Subcutaneous adipose tissue (tissue), 4 donors: Measurements from ENCODE around the gene CCNC. TPM values are rescaled to one million over a fixed set of nuclear protein-coding genes. Genes with fewer than 3 reads are reported as not detected.

Experiments used
- CTCF ChIP-seq: fragments of 450-650 bp; IDR thresholded peaks from one replicate; pipeline ENCODE4 v1.5.1; 2016; ENCODE audit warnings: low read depth, mild to moderate bottlenecking, control low read depth, antibody characterized with exemption, moderate library complexity
- total RNA-seq, 4 donors: library from RNA; depleted of rRNA; stranded (reverse); fragments of >200 nt; gene quantifications; one replicate each; pipeline ENCODE4 v1.1.0, GENCODE V29; 2016

The CCNC gene, protein sequence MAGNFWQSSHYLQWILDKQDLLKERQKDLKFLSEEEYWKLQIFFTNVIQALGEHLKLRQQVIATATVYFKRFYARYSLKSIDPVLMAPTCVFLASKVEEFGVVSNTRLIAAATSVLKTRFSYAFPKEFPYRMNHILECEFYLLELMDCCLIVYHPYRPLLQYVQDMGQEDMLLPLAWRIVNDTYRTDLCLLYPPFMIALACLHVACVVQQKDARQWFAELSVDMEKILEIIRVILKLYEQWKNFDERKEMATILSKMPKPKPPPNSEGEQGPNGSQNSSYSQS
- total RNA-seq: 10 to 100 TPM; 48.2 to 77.3 (median 53.9) TPM

DNA sequence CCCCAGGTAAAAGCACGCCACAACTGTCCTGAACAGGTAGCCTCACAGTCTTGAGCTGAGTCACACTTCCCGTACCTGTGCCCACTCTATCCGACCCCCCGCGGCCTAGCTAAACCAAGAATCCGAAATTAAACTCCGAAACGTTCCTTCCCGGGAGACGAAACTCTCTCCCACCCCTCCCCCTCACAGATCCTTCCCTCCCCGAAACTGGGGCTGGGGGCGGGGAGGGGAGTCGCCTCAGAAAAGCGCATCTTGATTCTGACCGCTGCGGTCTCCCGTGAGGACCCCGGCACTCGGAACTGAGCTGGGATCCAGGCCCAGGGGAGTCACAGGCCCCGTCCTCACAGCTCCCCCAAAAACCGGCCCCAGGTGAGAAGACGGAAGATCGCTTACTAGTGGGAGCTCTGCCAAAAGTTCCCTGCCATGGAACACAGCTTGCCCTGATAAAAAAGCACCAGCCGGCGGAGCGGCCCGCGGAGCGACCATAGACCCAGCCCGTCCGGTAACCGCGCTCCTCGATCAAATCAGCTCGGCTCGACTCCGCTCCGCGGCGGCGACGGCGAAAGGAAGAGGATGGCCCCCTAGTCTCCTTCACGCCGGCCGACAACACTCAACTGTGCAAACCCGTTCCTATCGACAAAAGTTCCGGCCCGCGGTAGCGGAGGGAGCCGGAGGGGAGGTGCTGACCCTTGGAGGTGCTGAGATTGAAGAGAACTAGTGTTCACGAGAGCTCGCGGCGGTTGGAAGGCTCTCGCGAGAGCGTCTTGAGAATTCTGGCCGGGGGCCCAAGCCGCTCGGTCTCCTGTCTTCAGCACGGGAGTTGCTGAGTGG, at the start of gene CCNC:
TSS of gene CCNC (minus strand) at position 558 of the 831 bp plus-strand sequence. CDS start at position 425, 133 bp downstream.
- no peak for TF ChIP-seq CTCF

- no peak for TF ChIP-seq CTCF
Measured at GRCh38 chr6:99617131-99617530, 48.7 kb upstream of the CCNC start.

- no peak for TF ChIP-seq CTCF
Measured at GRCh38 chr6:99614430-99615186, 46.1 kb upstream of the CCNC start.

DNA sequence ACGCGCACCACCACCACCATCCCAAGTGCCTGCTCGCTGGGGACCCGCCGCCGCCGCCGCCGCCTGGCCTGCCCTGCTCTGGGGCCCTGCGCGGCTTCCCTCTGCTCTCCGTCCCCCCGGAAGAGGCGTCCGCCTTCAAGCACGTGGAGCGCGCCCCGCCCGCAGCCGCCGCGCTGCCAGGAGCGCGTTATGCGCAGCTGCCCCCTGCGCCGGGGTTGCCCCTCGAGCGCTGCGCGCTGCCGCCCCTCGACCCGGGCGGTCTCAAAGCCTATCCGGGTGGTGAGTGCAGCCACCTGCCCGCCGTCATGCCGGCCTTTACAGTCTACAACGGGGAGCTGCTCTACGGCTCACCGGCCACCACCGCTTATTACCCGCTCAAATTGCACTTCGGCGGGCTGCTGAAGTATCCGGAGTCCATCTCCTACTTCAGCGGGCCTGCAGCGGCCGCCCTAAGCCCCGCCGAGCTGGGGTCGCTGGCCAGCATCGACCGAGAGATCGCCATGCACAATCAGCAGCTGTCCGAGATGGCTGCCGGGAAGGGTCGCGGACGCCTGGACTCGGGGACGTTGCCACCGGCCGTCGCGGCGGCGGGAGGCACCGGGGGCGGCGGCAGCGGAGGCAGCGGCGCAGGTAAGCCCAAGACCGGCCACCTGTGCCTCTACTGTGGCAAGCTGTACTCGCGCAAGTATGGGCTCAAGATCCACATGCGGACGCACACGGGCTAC, 45.4 kb upstream of the CCNC start:
- TF ChIP-seq CTCF: no peak

DNA sequence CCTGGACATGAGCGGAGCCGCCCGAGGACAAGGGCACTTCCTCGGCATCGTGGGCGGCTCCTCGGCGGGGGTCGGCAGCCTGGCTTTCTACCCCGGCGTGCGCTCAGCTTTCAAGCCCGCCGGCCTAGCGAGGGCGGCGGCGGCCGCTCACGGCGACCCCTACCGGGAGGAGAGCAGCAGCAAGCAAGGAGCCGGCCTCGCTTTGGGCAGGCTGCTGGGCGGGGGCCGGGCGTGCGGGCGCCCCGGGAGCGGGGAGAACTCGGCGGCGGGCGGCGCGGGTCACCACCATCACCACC, 44.9 kb upstream of the CCNC start:
- no peak for TF ChIP-seq CTCF

- no peak for TF ChIP-seq CTCF
Measured at GRCh38 chr6:99612551-99613408, 44.3 kb upstream of the CCNC start.
